ENCODE measurements around the gene CD14.
"Not testable (repeated sequence)": the region's sequence is repeated elsewhere in the genome, so short reads cannot be mapped to it uniquely, and the experiment has no call there.

CD14 gene

DNA sequence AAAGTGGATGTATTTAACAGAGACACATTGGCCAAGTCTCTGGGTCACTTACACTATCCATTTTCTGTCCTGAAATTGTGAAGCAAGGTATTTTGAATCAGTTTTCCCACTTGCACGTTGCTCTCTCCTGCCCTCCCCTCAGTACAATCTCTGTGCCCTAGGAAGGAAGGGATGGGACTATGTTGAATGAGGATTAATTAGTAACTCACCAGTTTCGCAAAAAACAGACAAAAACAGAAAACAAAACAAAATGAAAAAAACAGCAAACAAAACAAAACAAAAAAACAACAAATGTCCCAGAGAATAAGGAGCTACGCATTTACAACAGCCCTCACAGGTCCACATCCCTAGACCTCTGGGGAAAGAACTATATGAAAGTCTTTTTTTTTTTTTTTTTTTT, 1.1 kb upstream of the CD14 start:
- no peak for DNase-seq

DNA sequence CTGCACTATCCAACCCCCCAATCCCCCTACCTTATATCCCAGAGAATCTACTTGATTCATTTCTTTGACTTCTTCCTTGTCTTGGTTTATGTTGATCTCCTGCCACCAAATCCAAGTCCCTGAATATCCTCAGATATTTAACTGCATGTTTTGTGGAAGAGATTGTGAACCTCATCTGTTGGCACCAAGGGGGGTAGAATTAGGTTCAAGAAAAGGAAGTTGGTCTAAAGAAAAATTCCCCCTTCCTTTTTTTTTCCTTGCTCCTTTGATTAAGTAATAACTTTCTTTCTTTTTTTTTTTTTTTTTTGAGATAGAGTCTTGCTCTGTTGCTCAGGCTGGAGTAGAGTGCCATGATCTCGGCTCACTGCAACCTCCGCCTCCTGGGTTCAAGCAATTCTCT, 526 bp upstream of the CD14 start:
- DNase-seq, result no peak

DNA sequence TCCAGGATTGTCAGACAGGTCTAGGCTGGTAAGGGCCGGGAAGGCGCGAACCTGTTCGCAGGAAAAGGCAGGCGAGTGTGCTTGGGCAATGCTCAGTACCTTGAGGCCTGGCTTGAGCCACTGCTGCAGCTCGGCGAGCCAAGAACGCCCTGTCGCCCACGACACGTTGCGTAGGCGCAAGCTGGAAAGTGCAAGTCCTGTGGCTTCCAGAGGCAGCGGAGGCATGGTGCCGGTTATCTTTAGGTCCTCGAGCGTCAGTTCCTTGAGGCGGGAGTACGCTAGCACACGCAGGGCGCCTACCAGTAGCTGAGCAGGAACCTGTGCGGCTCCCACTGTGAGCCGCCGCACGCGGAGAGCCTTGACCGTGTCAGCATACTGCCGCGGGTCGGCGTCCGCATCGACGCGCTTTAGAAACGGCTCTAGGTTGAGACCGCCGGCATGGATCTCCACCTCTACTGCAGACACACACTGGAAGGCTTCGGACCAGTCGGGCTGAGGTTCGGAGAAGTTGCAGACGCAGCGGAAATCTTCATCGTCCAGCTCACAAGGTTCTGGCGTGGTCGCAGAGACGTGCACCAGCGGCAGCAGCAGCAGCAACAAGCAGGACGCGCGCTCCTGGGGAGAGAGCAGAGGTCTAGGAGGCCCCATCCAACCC, 482 bp downstream of the CD14 start:
- peak; percentile 14 for DNase-seq

DNA sequence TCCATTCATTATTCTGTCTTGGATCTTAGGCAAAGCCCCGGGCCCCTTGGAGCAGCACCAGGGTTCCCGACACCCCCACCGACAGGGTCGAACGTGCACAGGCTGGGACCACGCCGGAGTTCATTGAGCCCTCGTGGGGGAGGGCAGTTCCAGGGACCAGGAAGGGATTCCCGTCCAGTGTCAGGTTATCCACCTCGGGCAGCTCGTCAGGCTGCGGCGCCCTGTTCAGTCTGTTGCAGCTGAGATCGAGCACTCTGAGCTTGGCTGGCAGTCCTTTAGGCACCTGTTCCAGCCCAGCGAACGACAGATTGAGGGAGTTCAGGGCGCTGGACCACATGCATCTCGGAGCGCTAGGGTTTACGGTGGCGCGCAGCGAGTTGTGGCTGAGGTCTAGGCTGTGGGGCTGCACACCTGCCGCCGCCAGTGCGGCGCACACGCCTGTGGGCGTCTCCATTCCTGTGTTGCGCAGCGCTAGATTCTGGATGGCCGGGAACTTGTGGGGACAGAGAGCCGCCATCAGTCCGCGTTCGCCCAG, 1.1 kb downstream of the CD14 start:
- no peak for DNase-seq

DNA sequence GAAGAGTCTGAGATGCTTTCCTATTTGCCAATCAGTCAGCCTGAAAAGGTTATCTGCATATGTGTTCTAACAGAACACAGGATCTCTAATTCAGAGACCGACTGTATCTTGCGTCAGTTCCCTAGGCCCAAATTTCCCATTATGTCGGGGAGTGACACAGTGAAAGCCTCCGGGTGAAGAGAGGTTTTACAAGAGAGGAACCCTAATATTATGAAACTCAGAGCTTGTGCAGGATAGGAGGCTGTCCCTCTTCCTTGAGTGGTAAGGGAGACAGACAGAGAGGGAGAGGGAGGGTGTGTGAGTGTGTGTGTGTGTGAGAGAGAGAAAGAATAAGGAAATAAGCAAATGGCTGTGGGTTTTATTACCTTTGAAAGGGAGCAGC, 1.9 kb downstream of the CD14 start:
- no peak for DNase-seq

DNA sequence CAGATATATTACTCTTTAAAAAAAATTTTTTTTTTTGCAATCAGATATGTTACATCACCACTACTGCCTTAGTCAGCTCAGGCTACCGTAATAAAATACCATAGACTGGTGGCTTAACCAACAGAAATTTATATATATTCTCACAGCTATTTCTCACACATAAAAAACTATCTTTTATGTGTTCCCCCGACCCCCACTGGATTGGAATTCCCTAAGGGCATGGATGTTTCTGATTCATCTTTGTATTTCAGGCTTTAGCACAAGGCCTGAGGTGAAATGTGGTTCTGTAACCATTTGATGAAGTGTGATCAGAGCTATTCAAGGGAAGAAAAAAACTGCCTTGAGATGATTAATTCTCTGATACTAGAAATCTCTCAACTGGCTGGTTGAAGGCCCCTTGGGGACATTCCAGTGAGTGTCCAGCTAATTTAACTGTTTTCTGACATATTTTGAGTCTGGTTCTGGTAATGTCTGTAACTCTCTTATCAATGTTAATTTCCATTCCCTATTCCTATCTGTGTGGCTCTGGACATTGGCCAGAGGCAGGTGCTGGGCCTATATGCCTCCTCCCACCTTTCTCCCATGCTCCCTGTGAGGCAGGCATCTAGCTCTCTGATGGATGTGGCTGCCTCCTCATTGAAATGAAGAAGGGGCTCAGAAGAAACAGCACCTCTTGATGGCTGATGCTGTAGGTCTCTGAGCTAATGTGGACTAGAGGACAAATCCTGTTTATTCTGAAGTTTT, 2.5 kb downstream of the CD14 start:
- peak; percentile 56 for DNase-seq

DNA sequence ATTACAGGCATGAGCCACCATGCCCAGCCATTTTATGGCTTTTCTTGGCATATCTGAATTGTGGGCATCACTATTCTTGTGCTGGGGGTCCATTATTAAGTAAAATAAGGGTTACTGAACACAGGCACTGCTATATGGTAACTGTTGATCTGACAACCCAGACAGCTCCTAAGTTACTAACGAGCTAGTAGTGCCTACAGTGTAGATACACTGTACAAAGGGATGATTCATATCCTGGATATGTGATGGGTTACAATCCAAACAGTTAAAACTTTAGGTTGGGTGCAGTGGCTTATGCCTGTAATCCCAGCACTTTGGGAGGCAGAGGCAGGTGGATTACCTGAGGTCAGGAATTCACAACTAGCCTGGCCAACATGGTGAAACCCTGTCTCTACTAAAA, 4.3 kb downstream of the CD14 start:
- no peak for DNase-seq

DNA sequence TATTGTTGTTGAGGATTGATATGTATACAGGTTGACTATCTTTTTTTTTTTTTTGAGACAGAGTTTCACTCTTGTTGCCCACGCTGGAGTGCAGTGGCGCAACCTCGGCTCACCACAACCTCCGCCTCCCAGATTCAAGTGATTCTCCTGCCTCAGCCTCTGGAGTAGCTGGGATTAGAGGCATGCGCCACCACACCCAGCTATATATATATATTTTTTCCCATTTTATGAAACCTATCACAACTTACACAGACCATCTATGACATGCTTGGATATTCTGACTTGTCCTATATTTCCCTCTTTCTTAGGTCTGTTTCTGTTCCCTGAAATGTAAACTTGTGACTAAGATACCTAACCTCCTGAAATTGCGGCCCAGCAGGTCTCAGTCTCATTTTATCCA, 5.0 kb downstream of the CD14 start:
- no peak for DNase-seq

DNA sequence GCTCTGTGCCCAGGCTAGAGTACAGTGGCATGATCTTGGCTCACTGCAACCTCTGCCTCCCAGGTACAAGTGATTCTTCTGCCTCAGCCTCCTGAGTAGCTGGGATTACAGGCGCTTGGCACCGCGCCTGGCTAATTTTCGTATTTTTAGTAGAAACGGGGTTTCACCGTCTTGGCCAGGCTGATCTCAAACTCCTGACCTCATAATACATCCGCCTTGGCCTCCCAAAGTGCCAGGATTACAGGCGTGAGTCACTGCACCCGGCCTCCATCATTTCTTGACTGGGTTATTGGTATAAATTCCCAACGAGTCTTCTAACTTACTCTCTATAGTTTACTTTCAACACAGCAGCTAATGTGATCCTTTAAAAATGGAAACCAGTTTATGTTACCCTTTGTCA, 8.1 kb downstream of the CD14 start:
- not testable (repeated sequence) for DNase-seq

DNA sequence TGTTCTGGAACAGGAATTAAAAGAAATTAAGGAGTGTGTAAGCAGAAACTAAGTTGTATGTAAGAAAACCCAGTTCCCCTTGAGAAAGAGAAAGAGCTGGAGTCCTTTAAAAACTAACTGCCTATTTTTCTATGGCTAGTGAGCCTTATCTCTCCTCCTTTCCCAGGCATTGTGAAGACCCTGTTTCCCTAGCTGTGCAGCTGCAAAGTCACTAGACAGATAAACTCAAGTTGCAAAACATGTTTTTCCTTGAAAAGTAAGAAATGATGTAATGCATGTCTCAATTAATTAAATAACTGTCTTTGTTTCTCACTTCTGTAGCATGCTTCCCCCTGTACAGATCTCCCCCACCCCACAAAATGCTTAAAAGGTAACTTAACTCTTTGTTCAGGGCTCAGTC, 9.9 kb downstream of the CD14 start:
- not testable (repeated sequence) for DNase-seq

DNA sequence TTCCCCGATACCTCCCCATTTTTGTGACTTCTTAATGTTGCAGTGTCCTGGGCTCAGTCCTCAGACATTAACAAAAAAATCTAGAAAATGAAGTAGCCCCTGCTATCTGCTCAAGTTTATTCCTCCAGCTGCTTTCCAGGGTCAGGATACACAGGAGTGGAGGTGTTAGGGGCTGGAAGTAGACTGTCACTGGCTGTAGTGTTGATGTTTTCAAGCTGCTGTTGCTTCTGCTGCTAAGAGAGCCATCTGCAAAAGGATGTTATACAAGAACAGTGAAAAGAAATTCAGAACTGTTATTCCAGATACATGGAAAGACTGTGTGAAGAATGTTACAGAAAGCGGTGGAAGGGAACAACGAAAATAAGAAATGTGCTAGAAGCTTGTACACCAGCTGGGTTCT, 10.7 kb downstream of the CD14 start:
- DNase-seq, result no peak

DNA sequence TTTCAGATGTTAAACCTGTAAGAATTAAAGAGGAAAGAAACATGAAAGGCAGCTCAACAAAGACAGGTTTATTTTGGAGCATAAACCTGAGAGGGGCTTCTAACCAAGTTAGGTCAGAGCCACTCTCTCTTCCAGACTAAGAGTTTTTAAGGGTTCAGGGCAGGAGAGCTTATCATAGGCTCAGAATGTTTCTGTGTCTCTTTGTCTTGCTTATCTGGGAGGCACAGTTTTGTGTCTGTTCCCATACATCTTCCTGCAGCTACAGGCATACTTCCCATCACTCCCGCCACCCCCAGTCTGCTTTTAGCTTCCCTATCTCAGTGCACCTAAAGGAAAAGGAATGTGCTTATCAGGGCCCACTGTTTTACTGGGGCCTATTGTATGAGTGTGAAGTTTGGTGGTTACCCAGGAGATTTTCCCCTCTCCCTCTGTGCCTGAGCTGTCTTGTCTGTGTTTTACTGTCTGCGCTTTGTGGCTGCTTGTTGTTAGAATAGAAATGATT, 21.9 kb downstream of the CD14 start:
- no peak for DNase-seq

DNA sequence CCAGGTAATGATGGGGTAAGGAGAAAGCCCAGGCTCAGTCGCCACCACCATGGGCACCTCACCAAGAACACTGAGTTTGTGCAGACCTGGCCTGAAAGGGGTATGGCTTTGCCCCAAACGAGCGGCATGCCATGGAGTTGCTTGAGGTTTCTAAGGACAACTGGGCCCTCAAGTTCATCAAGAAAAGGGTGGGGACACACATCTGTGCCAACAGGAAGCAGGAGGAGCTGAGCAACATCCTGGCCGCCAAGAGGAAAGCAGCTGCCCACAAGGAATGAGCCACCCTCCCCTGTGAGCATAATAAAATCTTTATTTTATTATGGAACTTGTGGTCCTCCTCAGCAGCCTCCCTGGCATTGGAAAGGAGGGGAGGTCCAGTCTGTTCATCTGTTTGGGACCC, 23.8 kb downstream of the CD14 start:
- no peak for DNase-seq

DNA sequence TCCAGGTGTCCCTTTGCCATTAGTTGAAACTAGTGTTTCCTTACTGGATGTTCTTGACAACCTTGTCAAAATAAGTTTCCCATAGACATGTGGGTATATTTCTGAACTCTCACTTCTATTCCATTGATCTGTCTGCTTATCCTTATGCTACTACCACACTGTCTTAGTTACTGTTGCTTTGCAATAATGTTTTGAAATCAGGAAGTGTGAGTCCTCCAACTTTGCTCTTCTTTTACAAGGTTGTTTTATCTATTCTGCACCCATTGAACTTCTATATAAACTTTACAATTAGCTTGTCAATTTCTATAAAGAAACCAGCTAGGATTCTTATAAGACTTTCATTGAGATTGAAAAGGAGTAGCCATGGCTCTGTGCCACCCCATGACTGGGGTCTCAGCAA, 24.3 kb downstream of the CD14 start:
- DNase-seq, result no peak

DNA sequence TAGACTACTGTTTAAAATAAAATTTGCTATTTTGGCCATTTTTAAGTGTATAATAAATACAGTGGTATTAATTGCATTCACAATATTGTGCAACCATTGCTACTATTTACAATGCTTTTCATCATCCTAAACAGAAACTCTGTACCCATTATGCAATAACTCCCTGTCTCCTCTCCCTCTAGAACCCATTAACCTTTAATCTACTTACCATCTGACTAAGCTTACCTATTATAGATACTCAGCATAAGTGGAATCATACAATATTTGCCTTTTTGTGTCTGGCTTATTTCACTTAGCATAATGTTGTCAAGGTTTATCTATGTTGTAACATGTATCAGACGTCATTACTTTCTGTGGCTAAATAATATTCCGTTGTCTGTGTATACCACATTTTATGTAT, 25.9 kb downstream of the CD14 start:
- DNase-seq, result no peak

DNA sequence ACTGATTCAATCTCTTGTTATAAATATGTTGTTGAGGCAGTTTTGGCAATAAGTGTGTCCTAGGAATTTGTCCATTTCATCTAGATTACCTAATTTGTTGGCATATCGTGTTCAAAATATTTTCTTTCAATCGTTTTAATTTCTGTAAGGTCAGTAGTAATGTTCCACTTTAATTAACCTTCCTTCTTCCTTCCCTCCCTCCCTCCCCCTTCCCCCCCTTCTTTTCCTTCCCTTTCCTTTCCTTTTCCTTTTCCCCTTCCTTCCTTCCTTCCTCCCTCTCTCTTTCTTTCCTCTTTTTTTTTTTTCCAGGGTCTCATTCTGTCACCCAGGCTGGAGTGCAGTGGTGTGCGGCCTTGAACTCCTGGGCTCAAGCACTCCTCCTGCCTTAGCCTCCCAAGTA, 27.1 kb downstream of the CD14 start:
- DNase-seq, result no peak

DNA sequence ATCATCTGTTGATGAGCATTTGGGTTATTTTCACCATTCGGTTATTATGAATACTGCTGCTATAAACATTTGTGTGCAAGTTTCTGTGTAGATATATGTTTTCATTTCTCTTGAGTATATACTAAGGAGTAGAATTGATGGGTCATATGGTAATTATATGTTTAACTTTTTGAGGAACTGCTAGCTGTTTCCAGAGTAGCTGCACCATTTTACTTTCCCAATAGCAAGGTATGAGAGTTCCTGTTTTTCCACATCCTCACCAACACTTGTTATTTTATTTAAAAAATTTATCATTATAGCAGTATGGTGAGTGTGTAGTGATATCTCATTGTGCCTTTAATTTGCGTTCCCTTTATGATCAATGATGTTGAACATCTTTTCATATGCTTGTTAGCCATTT, 29.2 kb downstream of the CD14 start:
- no peak for DNase-seq

DNA sequence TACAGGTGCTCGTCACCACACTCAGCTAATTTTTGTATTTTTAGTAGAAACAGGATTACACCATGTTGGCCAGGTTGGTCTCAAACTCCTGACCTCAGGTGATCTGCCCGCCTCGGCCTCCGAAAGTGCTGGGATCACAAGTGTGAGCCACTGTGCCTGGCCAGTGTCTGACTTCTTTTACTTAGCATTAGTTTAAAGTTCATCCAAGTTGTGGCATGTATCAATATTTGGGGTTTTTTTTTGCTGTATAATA, 29.6 kb downstream of the CD14 start:
- DNase-seq, result not testable (repeated sequence)

DNA sequence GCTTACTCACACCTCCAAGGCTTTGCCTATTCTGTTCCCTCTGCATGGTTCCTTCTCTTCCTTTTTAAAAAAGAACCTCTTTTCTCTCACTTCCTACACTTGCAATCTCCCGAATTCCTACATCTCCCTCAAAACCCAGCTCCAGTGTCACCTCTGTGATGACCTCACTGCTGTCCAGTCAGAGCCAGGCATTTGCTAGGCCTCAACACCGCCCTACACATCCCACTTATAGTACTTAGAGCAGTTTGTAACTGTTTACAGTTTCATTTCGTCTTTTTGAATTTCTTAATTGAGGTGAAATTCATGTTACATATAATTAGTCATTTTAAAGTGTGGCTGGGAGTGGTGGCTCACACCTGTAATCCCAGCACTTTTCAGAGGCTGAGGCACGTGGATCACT, 30.8 kb downstream of the CD14 start:
- DNase-seq, result no peak

DNA sequence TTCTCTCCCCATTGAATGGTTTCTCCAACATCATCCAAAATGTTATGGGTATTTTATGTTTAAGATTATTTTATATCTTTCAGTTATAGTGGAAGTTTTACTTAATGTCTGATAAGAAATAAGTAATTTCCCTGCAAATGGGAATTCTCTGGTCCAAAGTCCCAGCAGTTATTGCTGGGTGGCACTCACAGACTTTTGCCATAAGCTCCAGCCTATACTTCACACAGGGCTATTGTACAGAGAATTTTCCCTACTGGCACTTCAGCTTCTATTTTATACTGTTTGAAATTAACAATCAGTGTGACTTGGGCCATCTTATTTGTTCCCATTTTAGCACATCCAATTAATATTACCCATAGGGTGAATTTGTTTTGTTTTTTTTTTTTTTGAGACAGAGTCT, 32.9 kb downstream of the CD14 start:
- DNase-seq, result no peak

DNA sequence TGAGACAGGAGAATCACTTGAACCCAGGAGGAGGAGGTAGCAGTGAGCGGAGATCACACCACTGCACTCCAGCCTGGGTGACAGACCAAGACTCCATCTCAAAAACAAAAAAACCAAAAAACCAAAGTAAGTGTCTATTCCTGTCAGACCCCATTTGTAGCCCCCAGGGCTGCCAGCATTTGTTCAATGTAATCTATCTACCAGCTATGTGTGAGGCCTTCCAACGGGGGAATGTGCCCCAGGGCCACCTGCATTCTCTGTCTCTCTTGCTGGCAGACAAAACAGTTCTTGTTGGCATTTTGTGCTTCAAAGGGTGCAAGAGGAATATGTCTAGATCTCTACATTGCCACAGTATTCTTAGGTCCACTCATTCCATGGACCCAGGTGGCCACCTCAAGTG, 34.1 kb downstream of the CD14 start:
- DNase-seq, result no peak

DNA sequence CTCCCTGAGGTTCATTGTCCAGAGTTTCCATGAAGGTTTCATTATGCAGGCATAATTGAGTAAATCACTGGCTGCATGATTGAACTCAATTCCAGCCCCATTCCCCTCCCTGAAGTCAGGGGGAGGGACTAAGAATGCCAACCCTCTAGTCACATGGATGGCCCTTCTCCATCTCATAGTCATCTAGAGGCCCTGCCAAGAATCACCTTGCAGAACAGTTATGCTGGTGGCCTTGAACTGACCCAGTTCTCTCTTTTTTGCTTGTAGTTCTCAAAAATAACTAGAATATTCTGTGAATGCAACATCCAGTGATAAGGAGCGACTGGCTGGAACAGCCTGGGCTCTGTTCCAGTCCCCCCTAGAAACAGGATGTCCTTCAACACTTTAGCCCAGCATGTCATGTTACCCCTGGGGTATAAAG, 36.6 kb downstream of the CD14 start:
- no peak for DNase-seq

DNA sequence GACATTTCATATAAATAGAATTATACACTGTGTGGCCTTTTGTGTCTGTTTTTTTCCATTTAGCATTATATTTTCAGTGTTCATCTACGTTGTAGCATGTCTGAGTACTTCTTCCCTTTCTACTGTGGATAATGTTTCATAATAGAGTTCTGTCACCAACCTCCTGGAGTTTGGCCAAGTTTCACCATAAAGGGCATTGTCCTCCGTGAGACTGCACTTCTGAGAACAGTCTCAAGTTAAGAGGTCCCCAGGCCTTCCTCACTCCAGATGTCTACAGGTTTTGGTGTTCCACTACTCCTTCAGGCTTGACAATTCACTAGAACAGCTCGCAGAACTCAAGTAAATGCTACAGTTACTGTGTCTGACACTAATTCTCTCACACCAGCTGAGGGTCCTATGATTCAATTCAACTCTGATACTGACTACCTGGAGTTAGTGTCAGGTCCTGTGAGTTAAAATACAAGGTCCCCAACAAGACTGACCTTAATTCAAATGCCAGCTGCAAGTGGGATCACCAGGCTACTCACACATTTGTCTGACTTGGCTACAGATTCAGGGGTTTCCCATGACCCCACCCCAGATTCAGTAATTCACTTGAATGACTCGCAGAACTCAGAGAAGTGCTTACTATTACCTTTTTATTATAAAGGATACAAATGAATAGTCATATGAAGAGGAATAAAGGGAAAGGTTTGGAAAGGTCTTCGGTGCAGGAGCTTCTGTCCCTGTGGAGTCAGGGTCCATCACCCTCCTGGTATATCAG, 37.3 kb downstream of the CD14 start:
- DNase-seq, result no peak

DNA sequence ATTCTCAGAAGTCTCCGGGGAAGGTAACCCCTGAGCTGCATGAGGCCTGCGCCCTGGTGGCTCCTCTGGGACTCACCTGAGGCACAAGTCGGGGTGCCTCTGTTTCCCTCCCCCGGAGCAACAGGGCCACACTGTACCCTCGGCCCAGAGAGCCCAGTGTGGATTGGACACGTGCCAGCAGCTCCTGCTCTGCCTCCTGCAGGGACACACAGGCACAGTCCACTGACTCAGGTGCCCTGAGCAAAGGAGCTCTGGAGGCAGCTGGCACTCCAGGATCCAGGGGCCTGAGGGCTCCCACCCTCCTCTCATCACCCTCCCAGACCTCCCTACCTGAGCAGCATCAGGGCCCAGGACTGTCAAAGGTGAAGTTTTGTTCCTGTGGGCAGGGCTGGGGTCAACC, 38.8 kb downstream of the CD14 start:
- no peak for DNase-seq
